GM19395 (cell line): ENCODE measurements around the gene CD4.

Experiments used
- ATAC-seq: cut with Tn5 transposase; IDR thresholded peaks from one replicate; pipeline ENCODE4 v1.9.1; 2021; ENCODE audit warnings: mild to moderate bottlenecking, moderate library complexity; ENCODE audit not compliant: unreplicated experiment

CD4 gene

GRCh38 chr12:6809056-6809455 is 19.7 kb downstream of the CD4 start:
- no peak for ATAC-seq

- no peak for ATAC-seq
These were observed 21.4 kb downstream of the CD4 start for GRCh38 chr12:6810758-6811157.

GRCh38 chr12:6813363-6813762 is 24.0 kb downstream of the CD4 start:
- ATAC-seq, result no peak

- ATAC-seq, result no peak
These were observed 27.3 kb downstream of the CD4 start for GRCh38 chr12:6816598-6816997.

GRCh38 chr12:6817098-6817497 is 27.8 kb downstream of the CD4 start:
- no peak for ATAC-seq

GRCh38 chr12:6817662-6818157 is 28.4 kb downstream of the CD4 start:
- ATAC-seq, result no peak

GRCh38 chr12:6818222-6818621 is 28.9 kb downstream of the CD4 start:
- no peak for ATAC-seq

GRCh38 chr12:6818645-6819044 is 29.3 kb downstream of the CD4 start:
- ATAC-seq, result no peak

- ATAC-seq, result no peak
These were observed 30.0 kb downstream of the CD4 start for GRCh38 chr12:6819106-6820030.

GRCh38 chr12:6820166-6820565 is 30.8 kb downstream of the CD4 start:
- ATAC-seq, result no peak

- ATAC-seq, result no peak
These were observed 32.5 kb downstream of the CD4 start, which contains the start of gene GPR162 for GRCh38 chr12:6821591-6822425. GPR162 (plus strand) TSS chr12:6821821; CDS start chr12:6823899, 2,078 bp downstream.

- ATAC-seq, result no peak
These were observed 33.3 kb downstream of the CD4 start for GRCh38 chr12:6822426-6823135.

- no peak for ATAC-seq
These were observed 34.1 kb downstream of the CD4 start for GRCh38 chr12:6823182-6824084.

GRCh38 chr12:6824085-6824775 is 34.9 kb downstream of the CD4 start:
- ATAC-seq, result no peak

GRCh38 chr12:6824901-6825381 is 35.6 kb downstream of the CD4 start:
- ATAC-seq, result no peak

- no peak for ATAC-seq
These were observed 36.2 kb downstream of the CD4 start for GRCh38 chr12:6825398-6826124.

GRCh38 chr12:6826125-6826733 is 36.9 kb downstream of the CD4 start:
- ATAC-seq, result no peak
